HepG2 (cell line): ENCODE data around the gene IQCN. TPM values are rescaled to one million over a fixed set of nuclear protein-coding genes. Genes with fewer than 3 reads are reported as not detected.

ENCODE experiments used
- ATF1 ChIP-seq: IDR thresholded peaks from 2 replicates; pipeline ENCODE4 v1.6.1; 2016; ENCODE audit warnings: mild to moderate bottlenecking, control low read depth
- ELF4 ChIP-seq: sonication (generic); formaldehyde crosslinking; IDR thresholded peaks from 2 replicates; pipeline ENCODE4 v1.5.0; 2020; ENCODE audit warnings: missing genetic modification reagents, mild to moderate bottlenecking, moderate library complexity, borderline replicate concordance
- ESRRA ChIP-seq: sonication (generic); formaldehyde crosslinking; IDR thresholded peaks from 2 replicates; pipeline ENCODE4 v1.5.1; 2020; ENCODE audit warnings: mild to moderate bottlenecking, low read depth, missing genetic modification reagents
- KDM6A ChIP-seq: IDR thresholded peaks from 2 replicates; pipeline ENCODE4 v1.6.1; 2016; ENCODE audit warnings: low read depth
- LRRFIP1 ChIP-seq: sonication (generic); formaldehyde crosslinking; conservative IDR thresholded peaks from 2 replicates; pipeline ENCODE4 v1.4.0; 2020; ENCODE audit warnings: missing genetic modification reagents
- MAZ ChIP-seq, 2 experiments: sonication (generic) in 1 of 2; formaldehyde crosslinking in 1 of 2; IDR thresholded peaks; 2 replicates each; pipeline versions ENCODE4 v1.5.0 to v1.6.1; 2012 to 2020; ENCODE audit warnings: low read depth in 2 of 2, mild to moderate bottlenecking in 2 of 2, borderline replicate concordance in 1 of 2, improper control_type of control experiment in 1 of 2, low read length in 1 of 2, missing genetic modification reagents in 1 of 2, moderate library complexity in 1 of 2
- MIER3 ChIP-seq: IDR thresholded peaks from 2 replicates; pipeline ENCODE4 v1.6.1; 2016; ENCODE audit warnings: missing compliant biosample characterization, borderline replicate concordance
- NPAS2 ChIP-seq: sonication (generic); formaldehyde crosslinking; IDR thresholded peaks from 2 replicates; pipeline ENCODE4 v1.8.0; 2022; ENCODE audit warnings: mild to moderate bottlenecking, missing genetic modification reagents, borderline replicate concordance
- NR0B2 ChIP-seq: sonication (generic); formaldehyde crosslinking; IDR thresholded peaks from 2 replicates; pipeline ENCODE4 v1.4.0; 2020; ENCODE audit warnings: mild to moderate bottlenecking, missing genetic modification reagents
- SNAI1 ChIP-seq: sonication (generic); formaldehyde crosslinking; IDR thresholded peaks from 2 replicates; pipeline ENCODE4 v1.5.0; 2020; ENCODE audit warnings: mild to moderate bottlenecking, missing genetic modification reagents, borderline replicate concordance
- TCF7L2 ChIP-seq: IDR thresholded peaks from 2 replicates; pipeline ENCODE4 v1.6.1; 2011; ENCODE audit warnings: mild to moderate bottlenecking, low read depth, low read length, moderate library complexity
- YEATS4 ChIP-seq: sonication (generic); formaldehyde crosslinking; IDR thresholded peaks from 2 replicates; pipeline ENCODE4 v1.4.0; 2020; ENCODE audit warnings: missing genetic modification reagents, borderline replicate concordance
- ZBTB7A ChIP-seq: sonication (generic); formaldehyde crosslinking; IDR thresholded peaks from 2 replicates; pipeline ENCODE4 v1.8.0; 2022; ENCODE audit warnings: mild to moderate bottlenecking, missing genetic modification reagents
- ZHX2 ChIP-seq, 2 experiments: sonication (generic) in 1 of 2; formaldehyde crosslinking in 1 of 2; IDR thresholded peaks; 2 replicates each; pipeline versions ENCODE4 v1.6.1 to v1.9.0; 2014 to 2022; ENCODE audit warnings: antibody characterized with exemption in 1 of 2, borderline replicate concordance in 1 of 2, inconsistent platforms in 1 of 2, low read depth in 1 of 2, missing genetic modification reagents in 1 of 2
- ZNF235 ChIP-seq: sonication (generic); formaldehyde crosslinking; IDR thresholded peaks from 2 replicates; pipeline ENCODE4 v1.8.1; 2023; ENCODE audit warnings: mild to moderate bottlenecking, missing genetic modification reagents, borderline replicate concordance
- ZNF44 ChIP-seq: sonication (generic); formaldehyde crosslinking; IDR thresholded peaks from 2 replicates; pipeline ENCODE4 v1.5.1; 2020; ENCODE audit warnings: mild to moderate bottlenecking, missing genetic modification reagents
- ZNF468 ChIP-seq: sonication (generic); formaldehyde crosslinking; IDR thresholded peaks from 2 replicates; pipeline ENCODE4 v1.8.0; 2022; ENCODE audit warnings: mild to moderate bottlenecking, moderate library complexity, missing genetic modification reagents
- ZNF660 ChIP-seq: sonication (generic); formaldehyde crosslinking; IDR thresholded peaks from 2 replicates; pipeline ENCODE4 v1.5.1; 2020; ENCODE audit warnings: mild to moderate bottlenecking, low read depth, missing genetic modification reagents, borderline replicate concordance
- ZNF766 ChIP-seq: sonication (generic); formaldehyde crosslinking; IDR thresholded peaks from 2 replicates; pipeline ENCODE4 v1.5.0; 2020; ENCODE audit warnings: missing genetic modification reagents, borderline replicate concordance
- ZNF83 ChIP-seq: sonication (generic); formaldehyde crosslinking; IDR thresholded peaks from 2 replicates; pipeline ENCODE4 v1.4.0; 2020; ENCODE audit warnings: missing genetic modification reagents, mild to moderate bottlenecking, borderline replicate concordance
- polyA plus RNA-seq, 8 experiments: library from polyadenylated mRNA; depleted of rRNA in 3 of 8; stranded (reverse) in 7 of 8; unstranded in 1 of 8; fragments of >200 nt; fragmentation: Illumina TruSeq in 4 of 8; extraction: Trizol in 4 of 8; gene quantifications; 2 replicates each; pipeline versions ENCODE4 v1.2.1 to v1.2.3, GENCODE V29; 2011 to 2016; ENCODE audit warnings: low read depth in 4 of 8, missing spikeins in 1 of 8, mixed read lengths in 1 of 8; ENCODE audit not compliant: insufficient read depth in 1 of 8
- total RNA-seq, 5 experiments: library from RNA; depleted of rRNA; stranded (reverse); fragments of >200 nt; fragmentation: Illumina TruSeq; extraction: Trizol; gene quantifications; 2 replicates each; pipeline ENCODE4 v1.2.3, GENCODE V29; 2016; ENCODE audit warnings: low read depth in 1 of 5

The IQCN gene
- total and polyA plus RNA-seq, 2 of the 13 experiments (the other 11 are each of a cell fraction or from before 2014, with no cell fraction given): 0.04 to 0.18 TPM

GRCh38 chr19:18233224-18233825, 40.9 kb downstream of the IQCN start (continued):
- TF ChIP-seq ZNF468 (CRISPR knock-in tag) (no peak), ESRRA (CRISPR knock-in tag) (0 out of 2 replicates have a peak, but pooled peaks have one; percentile 48), LRRFIP1 (CRISPR knock-in tag) (peak; percentile 89; the same call in 1 of the 2 replicates), ZNF235 (peak; percentile 50; the same call in 1 of the 2 replicates), MAZ (IDR thresholded peaks at IDR 0.05; ENCODE audit: borderline replicate concordance, low read depth, low read length) (no peak; the same call in 1 of the 2 replicates), MAZ (CRISPR knock-in tag; IDR thresholded peaks at IDR 0.05; ENCODE audit: low read depth) (peak; percentile 84), ZNF83 (CRISPR knock-in tag) (peak; percentile 67; the same call in 1 of the 2 replicates), ZNF44 (CRISPR knock-in tag) (0 out of 2 replicates have a peak, but pooled peaks have one; percentile 36), YEATS4 (CRISPR knock-in tag) (peak; percentile 50), NR0B2 (peak; percentile 77), SNAI1 (CRISPR knock-in tag) (peak; percentile 94), ZBTB7A (CRISPR knock-in tag) (no peak; the same call in 1 of the 2 replicates), NPAS2 (CRISPR knock-in tag) (no peak), TCF7L2 (no peak), ZHX2 (IDR thresholded peaks at IDR 0.05; ENCODE audit: low read depth) (no peak), ZHX2 (CRISPR knock-in tag; IDR thresholded peaks at IDR 0.05; ENCODE audit: borderline replicate concordance) (peak; percentile 96), MIER3 (CRISPR knock-in tag) (peak; percentile 72; the same call in 1 of the 2 replicates), ATF1 (CRISPR knock-in tag) (no peak), ZNF766 (CRISPR knock-in tag) (0 out of 2 replicates have a peak, but pooled peaks have one; percentile 63), ELF4 (CRISPR knock-in tag) (no peak), ZNF660 (CRISPR knock-in tag) (no peak), KDM6A (CRISPR knock-in tag) (no peak; the same call in 1 of the 2 replicates)
